ENCODE data around the gene RBSN.

RBSN gene

GRCh38 chr3:15063656-15064286 lies 35.2 kb downstream of the RBSN start:
- no peak for DNase-seq (ENCODE audit: extremely low read depth in 1 of 2, low read depth in 1 of 2)

DNA sequence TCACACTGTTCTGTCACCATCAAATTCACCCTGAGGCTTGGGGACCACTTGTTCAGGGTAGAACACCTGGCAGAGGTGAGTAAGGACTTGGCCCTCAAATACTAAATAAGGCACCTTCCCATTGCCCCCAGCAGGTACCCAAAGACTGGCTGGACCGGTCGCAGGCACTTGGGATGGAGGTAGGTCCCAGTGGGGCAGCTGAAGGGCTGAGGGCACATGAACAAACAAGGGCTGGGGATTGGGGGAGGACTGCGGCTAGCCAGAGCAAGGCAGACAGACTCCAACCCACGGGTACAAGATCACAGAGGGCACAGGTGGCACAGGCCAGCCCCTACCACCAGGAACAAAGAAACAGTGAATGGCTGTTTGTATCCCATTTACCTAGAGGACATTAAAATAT lies 35.7 kb downstream of the RBSN start:
- no peak for DNase-seq (ENCODE audit: extremely low read depth in 1 of 2, low read depth in 1 of 2)

- no peak for DNase-seq (ENCODE audit: extremely low read depth in 1 of 2, low read depth in 1 of 2)
Measured at GRCh38 chr3:15060029-15060428, 38.9 kb downstream of the RBSN start.

GRCh38 chr3:15056676-15057404 lies 42.1 kb downstream of the RBSN start:
- DNase-seq (ENCODE audit: extremely low read depth in 1 of 2, low read depth in 1 of 2), result no peak

GRCh38 chr3:15055019-15055557 lies 43.9 kb downstream of the RBSN start:
- DNase-seq (ENCODE audit: extremely low read depth in 1 of 2, low read depth in 1 of 2), result peak in 1 of 2 donors; percentile 8

DNA sequence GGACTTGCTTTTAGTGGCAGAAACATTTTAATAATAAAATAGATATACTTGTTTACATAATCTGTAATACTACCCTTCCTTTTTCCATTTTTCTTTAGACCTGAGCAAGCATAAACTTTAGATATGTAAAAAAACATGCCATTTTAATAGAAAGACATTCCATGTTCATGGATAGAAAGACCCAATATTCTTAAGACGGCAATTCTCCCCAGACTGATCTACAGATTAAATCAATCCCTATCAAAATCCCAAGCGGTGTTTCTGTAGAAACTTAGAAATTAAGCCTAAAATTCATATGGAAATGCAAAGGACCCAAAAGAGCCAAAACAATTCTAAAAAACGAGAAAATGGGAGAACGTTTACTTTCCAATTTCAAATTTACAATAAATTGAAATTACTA lies 45.4 kb downstream of the RBSN start:
- no peak for DNase-seq (ENCODE audit: extremely low read depth in 1 of 2, low read depth in 1 of 2)

DNA sequence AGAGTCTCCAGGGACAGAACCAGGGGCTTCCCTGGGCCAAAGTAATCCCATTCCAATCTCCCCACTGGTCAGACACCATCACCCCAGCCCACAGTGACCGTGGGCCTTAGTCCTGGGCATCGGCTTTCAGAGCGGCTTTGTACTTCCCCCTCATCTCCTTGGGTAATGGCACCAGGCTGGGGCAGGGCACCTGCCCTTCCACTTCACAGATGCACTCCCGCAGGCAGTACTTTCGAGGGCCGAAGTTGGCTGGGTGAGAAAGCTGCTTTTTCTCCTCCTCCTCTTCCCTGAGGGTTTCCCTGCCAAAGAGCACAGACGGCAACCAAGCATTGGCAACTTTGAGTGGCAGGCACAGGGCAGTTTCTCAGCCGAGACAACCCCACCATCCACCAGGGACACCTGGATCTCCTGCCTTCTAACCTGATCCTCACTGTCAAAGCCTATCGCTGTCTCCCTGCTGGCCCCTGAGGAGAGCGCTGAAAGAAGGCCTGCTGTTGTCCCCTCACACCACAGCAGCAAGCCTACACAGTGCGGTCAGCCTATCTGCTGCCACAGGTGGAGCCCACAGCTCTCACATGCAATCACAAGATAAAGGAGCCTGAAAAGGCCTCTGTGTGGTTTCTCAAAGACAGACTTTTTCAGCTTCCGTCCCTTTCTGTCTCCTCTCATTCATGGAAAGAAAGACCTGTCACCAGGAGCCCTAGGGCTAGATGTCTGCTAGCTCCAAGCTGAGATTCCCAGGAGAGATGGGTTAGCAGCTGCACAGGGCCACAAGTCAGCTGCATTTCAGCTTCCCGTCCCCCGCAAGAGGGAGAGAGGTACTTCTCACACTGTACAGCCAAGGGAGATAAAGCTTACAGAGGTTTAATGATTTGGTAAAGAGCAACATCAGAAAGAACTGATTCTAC lies 46.4 kb downstream of the RBSN start:
- no peak for DNase-seq (ENCODE audit: extremely low read depth in 1 of 2, low read depth in 1 of 2)

GRCh38 chr3:15051531-15051930 lies 47.4 kb downstream of the RBSN start:
- DNase-seq (ENCODE audit: extremely low read depth in 1 of 2, low read depth in 1 of 2), result peak in 1 of 2 donors; percentile 11

GRCh38 chr3:15050405-15051092 lies 48.4 kb downstream of the RBSN start:
- DNase-seq (ENCODE audit: extremely low read depth in 1 of 2, low read depth in 1 of 2), result no peak

- no peak for DNase-seq (ENCODE audit: extremely low read depth in 1 of 2, low read depth in 1 of 2)
Measured at GRCh38 chr3:15049584-15049983, 49.4 kb downstream of the RBSN start.

- DNase-seq (ENCODE audit: extremely low read depth in 1 of 2, low read depth in 1 of 2), result no peak
Measured at GRCh38 chr3:15045667-15046066, 53.3 kb downstream of the RBSN start.

GRCh38 chr3:15044326-15044725 lies 54.6 kb downstream of the RBSN start:
- no peak for DNase-seq (ENCODE audit: extremely low read depth in 1 of 2, low read depth in 1 of 2)

DNA sequence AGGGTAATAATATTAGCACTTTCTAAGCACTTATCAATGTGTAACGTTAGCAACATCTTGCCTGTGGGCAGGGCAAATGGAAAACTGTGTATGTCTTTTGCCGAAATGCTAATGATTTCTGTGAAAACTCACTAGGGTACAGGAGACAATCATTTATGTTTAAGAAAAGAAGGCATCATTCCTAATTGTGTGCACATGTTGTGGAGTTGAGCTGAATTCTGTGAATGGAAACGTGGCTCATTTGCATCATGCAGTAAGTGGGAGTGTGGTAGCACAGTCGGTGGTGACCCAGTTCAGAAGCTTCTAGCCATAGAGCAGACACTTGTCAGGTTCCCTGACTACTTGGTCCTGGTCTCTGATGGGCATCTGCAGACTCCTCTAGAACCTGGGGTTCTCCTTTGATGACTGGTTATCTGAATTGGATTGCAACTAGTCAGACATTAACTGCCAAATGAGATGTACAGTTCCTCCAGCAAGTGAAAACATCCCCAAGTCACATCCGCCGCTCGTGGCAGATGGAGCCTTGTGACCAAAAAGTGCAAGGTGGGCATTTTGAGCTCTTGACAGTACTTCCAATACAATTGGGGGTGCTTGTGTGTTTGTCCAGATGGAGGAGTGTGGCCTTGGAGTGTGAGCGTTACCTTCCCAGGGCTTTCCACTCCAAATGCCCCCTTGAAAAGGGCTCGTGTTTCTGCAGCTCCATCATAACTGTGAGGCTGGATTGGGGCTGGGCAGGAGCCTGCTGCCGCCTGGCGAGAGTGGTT lies 55.4 kb downstream of the RBSN start:
- no peak for DNase-seq (ENCODE audit: extremely low read depth in 1 of 2, low read depth in 1 of 2)

- DNase-seq (ENCODE audit: extremely low read depth in 1 of 2, low read depth in 1 of 2), result no peak
Measured at GRCh38 chr3:15042936-15043335, 56.0 kb downstream of the RBSN start.

GRCh38 chr3:15041950-15042349 lies 57.0 kb downstream of the RBSN start:
- DNase-seq (ENCODE audit: extremely low read depth in 1 of 2, low read depth in 1 of 2), result no peak

- DNase-seq (ENCODE audit: extremely low read depth in 1 of 2, low read depth in 1 of 2), result no peak
Measured at GRCh38 chr3:15040844-15041243, 58.1 kb downstream of the RBSN start.

DNA sequence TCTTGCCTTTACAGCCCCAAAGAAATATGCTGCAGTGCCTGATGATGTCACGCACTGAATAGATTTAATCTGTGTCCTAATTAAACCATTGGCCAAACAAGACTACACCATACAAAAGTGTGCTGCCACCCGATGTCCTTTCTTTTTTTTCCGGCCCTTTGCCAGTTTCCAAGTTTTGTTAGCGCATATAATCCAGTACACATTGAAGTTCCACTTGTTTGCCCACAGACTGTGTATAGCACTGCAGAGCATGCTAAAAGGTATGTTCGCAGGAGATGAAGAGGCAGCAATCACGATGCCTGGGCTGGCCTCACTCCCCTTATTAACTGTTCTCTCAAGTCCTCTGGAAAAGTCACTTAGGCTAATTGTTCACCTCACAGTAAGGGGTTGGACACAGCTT lies 60.6 kb downstream of the RBSN start:
- DNase-seq (ENCODE audit: extremely low read depth in 1 of 2, low read depth in 1 of 2), result no peak

DNA sequence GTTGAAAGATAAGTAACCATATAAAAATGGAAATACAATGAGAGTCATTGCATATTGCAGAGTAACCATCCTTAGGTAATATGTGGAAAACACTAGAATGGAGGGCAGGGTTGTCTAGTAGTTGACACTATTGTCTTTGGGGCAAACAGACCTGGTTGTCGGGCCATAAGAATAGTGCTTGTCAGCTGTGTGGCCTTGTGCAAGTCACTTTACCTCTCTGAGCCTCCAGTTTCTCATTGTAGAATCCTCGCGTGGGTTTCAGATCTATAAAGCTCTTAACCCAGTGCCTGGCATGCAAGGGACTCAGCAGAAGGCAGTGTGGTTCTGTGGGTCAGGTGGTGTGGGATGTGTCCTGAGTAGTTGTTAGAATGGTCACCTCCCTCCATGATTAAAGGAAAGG lies 65.8 kb downstream of the RBSN start:
- DNase-seq (ENCODE audit: extremely low read depth in 1 of 2, low read depth in 1 of 2), result no peak

DNA sequence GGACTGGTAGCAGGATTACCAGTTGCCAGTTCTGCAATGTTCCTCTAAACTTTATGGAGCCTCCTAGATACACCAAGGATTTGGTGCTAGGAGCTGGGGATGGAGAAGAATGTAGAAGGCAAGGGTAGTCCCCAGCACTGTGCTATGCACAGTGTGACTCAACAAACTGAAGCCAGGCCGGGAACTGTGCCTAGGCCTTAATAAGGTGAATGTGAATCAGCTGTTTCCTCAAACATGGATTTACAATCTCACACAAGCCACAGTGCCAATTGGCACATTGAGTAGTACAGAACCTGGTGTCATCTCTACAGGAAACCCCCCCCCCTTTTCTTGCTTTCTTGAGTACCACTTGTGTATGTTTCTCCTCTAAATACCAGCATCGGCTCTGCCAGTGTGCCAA lies 66.3 kb downstream of the RBSN start:
- no peak for DNase-seq (ENCODE audit: extremely low read depth in 1 of 2, low read depth in 1 of 2)

- DNase-seq (ENCODE audit: extremely low read depth in 1 of 2, low read depth in 1 of 2), result no peak
Measured at GRCh38 chr3:15029625-15030024, 69.3 kb downstream of the RBSN start.

All from activated CD8-positive, alpha-beta memory T cell treated with anti-CD3 and anti-CD28 coated beads for 1 hour (primary cell).